Measurements from ENCODE around the gene PDE8A.

DNA sequence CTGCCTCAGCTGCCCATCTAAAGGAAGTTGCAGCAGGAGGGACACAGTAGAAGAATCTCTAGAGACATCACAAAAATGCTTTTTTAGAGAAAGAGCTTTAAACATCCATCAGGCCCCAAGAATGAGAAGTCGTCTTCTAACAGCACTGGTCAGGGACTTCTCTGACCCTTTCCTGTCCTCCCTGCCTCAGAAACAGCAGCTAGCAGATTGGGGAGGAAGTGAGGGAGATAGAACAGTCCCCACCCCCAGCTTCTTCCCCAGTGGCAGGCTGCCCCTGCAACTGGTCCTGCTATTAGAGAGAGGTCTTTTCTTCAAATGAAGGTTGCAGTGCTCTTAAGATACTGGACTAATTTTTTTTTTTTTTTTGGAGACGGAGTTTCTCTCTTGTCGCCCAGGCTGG lies 55.1 kb downstream of the PDE8A start:
- TF ChIP-seq, protein P1, sequence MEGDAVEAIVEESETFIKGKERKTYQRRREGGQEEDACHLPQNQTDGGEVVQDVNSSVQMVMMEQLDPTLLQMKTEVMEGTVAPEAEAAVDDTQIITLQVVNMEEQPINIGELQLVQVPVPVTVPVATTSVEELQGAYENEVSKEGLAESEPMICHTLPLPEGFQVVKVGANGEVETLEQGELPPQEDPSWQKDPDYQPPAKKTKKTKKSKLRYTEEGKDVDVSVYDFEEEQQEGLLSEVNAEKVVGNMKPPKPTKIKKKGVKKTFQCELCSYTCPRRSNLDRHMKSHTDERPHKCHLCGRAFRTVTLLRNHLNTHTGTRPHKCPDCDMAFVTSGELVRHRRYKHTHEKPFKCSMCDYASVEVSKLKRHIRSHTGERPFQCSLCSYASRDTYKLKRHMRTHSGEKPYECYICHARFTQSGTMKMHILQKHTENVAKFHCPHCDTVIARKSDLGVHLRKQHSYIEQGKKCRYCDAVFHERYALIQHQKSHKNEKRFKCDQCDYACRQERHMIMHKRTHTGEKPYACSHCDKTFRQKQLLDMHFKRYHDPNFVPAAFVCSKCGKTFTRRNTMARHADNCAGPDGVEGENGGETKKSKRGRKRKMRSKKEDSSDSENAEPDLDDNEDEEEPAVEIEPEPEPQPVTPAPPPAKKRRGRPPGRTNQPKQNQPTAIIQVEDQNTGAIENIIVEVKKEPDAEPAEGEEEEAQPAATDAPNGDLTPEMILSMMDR (IDR thresholded peaks at IDR 0.05) = no peak
- TF ChIP-seq TCF7L2 (IDR thresholded peaks at IDR 0.05; ENCODE audit: low read depth, low read length) = no peak
